NT2/D1 (cell line): Measurements from ENCODE around the gene PDLIM5.

Experiments
- DNase-seq: peaks from one replicate; pipeline ENCODE4 v3.0.0-alpha.2; 2011; ENCODE audit warnings: low read depth, low spot score
- H3K27me3 ChIP-seq: 2 replicates; pipeline ENCODE4 v1.6.0; 2011; ENCODE audit warnings: mild to moderate bottlenecking; ENCODE audit not compliant: insufficient read length, insufficient read depth
- H3K36me3 ChIP-seq: 2 replicates; pipeline ENCODE4 v1.6.1; 2011; ENCODE audit warnings: mild to moderate bottlenecking, low read length, mixed read lengths; ENCODE audit not compliant: insufficient read depth, insufficient read length
- H3K4me1 ChIP-seq: 2 replicates; pipeline ENCODE4 v1.5.1; 2011; ENCODE audit not compliant: insufficient read depth, insufficient read length
- H3K4me3 ChIP-seq: 2 replicates; pipeline ENCODE4 v1.5.1; 2011; ENCODE audit warnings: low read depth; ENCODE audit not compliant: insufficient read length
- H3K9ac ChIP-seq: 2 replicates; pipeline ENCODE4 v1.6.0; 2011; ENCODE audit warnings: low read depth; ENCODE audit not compliant: insufficient read length
- H3K9me3 ChIP-seq: 2 replicates; pipeline ENCODE4 v1.5.1; 2011; ENCODE audit warnings: mild to moderate bottlenecking, low read length; ENCODE audit not compliant: insufficient read depth
- SUZ12 ChIP-seq: IDR thresholded peaks from 2 replicates; pipeline ENCODE4 v1.6.1; 2011; ENCODE audit not compliant: insufficient read length, insufficient read depth; ENCODE audit errors: extremely low read depth
- YY1 ChIP-seq: IDR thresholded peaks from 2 replicates; pipeline ENCODE4 v1.6.1; 2011; ENCODE audit not compliant: insufficient read length, insufficient read depth
- ZNF274 ChIP-seq: IDR thresholded peaks from 2 replicates; pipeline ENCODE4 v1.6.1; 2011; ENCODE audit warnings: mild to moderate bottlenecking, low read depth, low read length

The PDLIM5 gene

DNA sequence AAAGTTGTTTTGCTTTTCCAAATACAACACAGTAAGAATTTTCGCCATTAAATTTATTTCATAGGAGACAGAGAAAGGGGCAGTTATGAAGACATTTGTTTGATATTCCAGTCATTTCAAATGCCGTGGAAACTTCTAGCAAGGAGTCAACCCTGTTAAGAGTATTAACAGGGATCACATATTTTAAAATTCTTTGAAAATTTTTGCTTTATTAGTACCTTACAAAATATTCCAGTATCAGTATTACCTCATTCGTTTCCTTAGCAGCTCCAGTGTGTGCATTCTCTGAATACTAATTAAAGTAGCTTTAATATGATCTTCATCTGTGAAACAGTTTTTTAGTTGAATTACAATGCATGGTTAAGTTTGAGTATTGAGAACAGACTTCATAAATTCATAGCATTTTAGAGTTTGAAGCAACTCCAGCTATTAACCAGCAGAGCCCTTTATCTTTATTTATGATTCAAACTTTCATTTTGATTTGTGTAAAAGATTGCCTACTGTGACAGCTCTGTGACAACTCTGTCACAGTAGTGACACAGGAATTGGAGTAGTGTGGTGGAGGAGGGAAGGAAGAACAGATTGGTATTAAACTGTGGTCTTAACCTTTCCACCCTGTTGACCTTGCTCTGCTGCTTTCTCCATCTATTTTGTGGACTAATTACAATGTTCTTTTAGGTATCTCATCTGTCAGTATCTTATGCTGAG, 86.3 kb downstream of the PDLIM5 start:
- Histone ChIP-seq H3K9me3 (no peaks in the 10 kb centered on the region), H3K4me1 (no peaks in the 10 kb centered on the region), H3K9ac (no peak overlapping the region), H3K27me3 (no peaks in the 10 kb centered on the region), H3K36me3 (no peaks in the 10 kb centered on the region), H3K4me3 (no peak overlapping the region)
- no peak for DNase-seq
- no peak for TF ChIP-seq SUZ12
- TF ChIP-seq ZNF274: no peak
- no peak for TF ChIP-seq YY1

DNA sequence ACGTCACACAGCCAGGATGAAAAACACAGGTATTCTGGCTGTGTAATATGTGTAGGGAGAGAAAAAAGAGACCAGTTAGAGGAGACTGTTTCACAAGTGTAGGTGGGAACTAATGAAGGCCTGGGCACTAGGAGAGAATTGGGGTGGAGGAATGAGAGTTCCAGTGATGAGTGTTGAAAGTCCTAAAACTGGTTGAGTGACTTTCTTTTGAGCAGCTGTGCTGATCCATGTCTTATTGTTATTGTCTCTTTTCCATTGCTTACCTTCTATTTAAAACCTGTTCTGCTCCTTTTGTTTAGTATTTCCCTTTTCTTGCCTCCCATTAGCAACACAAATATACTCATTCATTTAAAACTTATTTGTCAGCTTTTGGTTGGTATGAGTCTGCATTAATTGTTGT, 88.7 kb downstream of the PDLIM5 start:
- Histone ChIP-seq H3K4me3 (no peak overlapping the region), H3K27me3 (no peaks in the 10 kb centered on the region), H3K36me3 (no peaks in the 10 kb centered on the region), H3K9ac (no peak overlapping the region), H3K4me1 (no peaks in the 10 kb centered on the region), H3K9me3 (no peaks in the 10 kb centered on the region)
- DNase-seq: no peak
- TF ChIP-seq ZNF274 (no peak), SUZ12 (no peak), YY1 (no peak)

DNA sequence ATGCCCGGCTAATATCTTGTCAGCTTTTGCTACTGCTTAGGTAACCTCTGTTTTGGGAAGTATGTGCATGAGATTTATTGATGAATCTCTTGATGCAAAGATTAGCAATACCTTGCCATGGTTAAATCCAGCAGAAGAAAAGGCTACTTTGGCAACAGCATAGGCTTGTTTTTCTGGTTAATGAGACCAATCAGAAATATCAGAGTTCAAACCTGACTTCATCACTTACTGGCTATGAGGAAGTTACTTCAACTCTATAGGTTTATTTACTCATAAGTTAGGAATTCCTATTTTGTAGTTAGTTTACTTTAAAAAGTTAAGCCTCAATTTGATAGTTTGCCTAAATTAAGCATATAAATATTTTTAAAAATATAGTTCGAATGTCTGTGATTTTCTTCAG, 93.1 kb downstream of the PDLIM5 start:
- TF ChIP-seq SUZ12: no peak
- no peak for TF ChIP-seq ZNF274
- TF ChIP-seq YY1: no peak
- Histone ChIP-seq H3K27me3 (no peaks in the 10 kb centered on the region), H3K9me3 (no peaks in the 10 kb centered on the region), H3K4me1 (no peaks in the 10 kb centered on the region), H3K9ac (no peak overlapping the region), H3K4me3 (no peak overlapping the region), H3K36me3 (no peaks in the 10 kb centered on the region)
- no peak for DNase-seq

DNA sequence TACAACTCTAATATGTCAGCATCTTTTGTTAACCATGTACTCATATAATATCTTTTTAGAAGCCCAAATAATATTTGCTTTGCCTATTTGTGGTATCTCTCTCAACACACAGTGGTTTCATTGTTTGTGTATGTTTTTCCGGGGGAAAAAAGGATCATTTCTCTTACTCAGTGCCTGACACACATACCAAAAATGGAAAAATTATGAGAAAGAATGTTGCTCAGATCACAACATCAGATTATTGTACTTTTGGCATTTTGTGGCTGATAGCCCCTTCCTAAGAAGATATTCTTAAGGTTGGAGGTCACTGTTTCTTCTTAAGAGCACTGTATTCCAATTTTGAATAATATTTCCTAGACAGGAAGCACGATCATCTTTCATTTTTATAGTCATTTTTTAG, 93.6 kb downstream of the PDLIM5 start:
- no peaks in the 10 kb centered on the region for H3K9me3 ChIP-seq
- no peak overlapping the region for H3K9ac ChIP-seq
- H3K27me3 ChIP-seq: no peaks in the 10 kb centered on the region
- no peak for DNase-seq
- H3K4me1 ChIP-seq: no peaks in the 10 kb centered on the region
- TF ChIP-seq YY1 (no peak), ZNF274 (no peak), SUZ12 (no peak)
- no peaks in the 10 kb centered on the region for H3K36me3 ChIP-seq
- H3K4me3 ChIP-seq: no peak overlapping the region

DNA sequence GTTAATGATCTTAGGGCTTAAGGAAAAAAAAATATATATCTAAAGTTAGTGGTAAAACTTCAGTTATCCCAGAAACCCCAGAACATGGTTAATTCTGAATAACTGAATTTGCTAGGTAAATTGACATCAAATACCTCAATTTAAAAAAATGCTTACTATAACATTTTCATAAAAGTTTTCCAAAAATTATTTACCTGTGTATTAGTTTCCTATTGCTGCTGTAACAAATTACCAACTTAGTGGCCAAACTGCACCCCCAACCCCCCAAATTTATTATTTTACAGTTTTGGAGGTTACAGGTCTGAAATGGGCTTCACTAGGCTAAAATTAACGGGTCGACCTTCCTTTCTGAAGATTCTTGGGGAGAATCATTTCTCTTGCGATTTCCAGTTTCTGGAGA, 95.2 kb downstream of the PDLIM5 start:
- H3K4me1 ChIP-seq: no peaks in the 10 kb centered on the region
- no peaks in the 10 kb centered on the region for H3K36me3 ChIP-seq
- DNase-seq: no peak
- H3K27me3 ChIP-seq: no peaks in the 10 kb centered on the region
- no peaks in the 10 kb centered on the region for H3K9me3 ChIP-seq
- no peak overlapping the region for H3K9ac ChIP-seq
- H3K4me3 ChIP-seq: no peak overlapping the region
- TF ChIP-seq SUZ12: no peak
- TF ChIP-seq YY1: no peak
- no peak for TF ChIP-seq ZNF274

DNA sequence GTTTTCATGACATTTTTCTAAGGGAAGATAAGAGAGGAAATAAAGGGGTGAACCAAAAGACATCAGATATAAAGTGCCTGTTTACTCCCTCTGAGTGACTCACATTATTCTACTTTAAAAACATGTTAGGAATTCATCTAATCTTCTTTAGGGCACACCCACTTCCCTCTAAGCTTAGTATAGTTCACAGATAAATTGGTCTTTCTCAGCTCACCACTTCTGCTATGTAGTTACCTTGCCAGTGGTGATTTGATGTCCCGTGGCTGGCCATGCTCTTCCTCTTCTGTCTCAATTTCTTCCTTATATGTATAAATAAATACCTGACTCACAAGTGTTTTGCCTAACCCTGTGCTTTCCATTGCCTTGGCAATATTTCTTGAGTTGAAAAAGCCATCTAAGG, 96.8 kb downstream of the PDLIM5 start:
- no peak overlapping the region for H3K4me3 ChIP-seq
- no peaks in the 10 kb centered on the region for H3K4me1 ChIP-seq
- no peak overlapping the region for H3K9ac ChIP-seq

DNA sequence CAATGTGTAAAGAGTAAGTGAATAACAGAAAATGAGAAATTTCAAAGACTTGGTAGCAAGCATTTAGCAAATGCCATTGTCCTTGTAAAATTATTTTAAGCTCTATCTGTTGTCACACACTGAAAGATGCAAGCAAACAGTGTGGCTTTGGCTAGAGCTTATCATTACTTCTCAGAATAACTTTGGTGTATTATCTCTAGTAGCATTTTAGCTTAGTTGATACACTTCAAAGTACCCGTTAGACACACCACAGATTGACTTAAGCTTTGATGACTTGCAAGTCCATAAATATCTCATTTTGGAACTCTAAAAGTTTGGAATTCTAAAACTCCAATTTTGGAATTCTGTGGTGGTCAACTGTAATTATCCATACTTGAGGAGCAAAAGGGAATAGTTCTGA, 98.6 kb downstream of the PDLIM5 start:
- no peaks in the 10 kb centered on the region for H3K27me3 ChIP-seq
- DNase-seq: no peak
- no peak overlapping the region for H3K4me3 ChIP-seq
- no peaks in the 10 kb centered on the region for H3K36me3 ChIP-seq
- no peaks in the 10 kb centered on the region for H3K9me3 ChIP-seq
- no peaks in the 10 kb centered on the region for H3K4me1 ChIP-seq
- TF ChIP-seq YY1 (no peak), SUZ12 (no peak), ZNF274 (no peak)
- H3K9ac ChIP-seq: no peak overlapping the region

More for the DNA sequence above, 96.8 kb downstream of the PDLIM5 start:
- TF ChIP-seq ZNF274 (no peak), YY1 (no peak), SUZ12 (no peak)
- no peaks in the 10 kb centered on the region for H3K27me3 ChIP-seq
- DNase-seq: no peak
- no peaks in the 10 kb centered on the region for H3K36me3 ChIP-seq
- no peaks in the 10 kb centered on the region for H3K9me3 ChIP-seq
